H7 (cell line): ENCODE results near the gene PLBD1. TPM values are rescaled to one million over a fixed set of nuclear protein-coding genes. Genes with fewer than 3 reads are reported as not detected.

Experiments used
- DNase-seq: peaks from one replicate; pipeline ENCODE4 v3.0.0; 2012
- H3K27me3 ChIP-seq: 2 replicates; pipeline ENCODE4 v1.6.0; 2011; ENCODE audit warnings: mild to moderate bottlenecking, low read length; ENCODE audit not compliant: control insufficient read depth, insufficient read depth
- H3K36me3 ChIP-seq: replicated peaks from 2 replicates; pipeline ENCODE4 v1.5.1; 2011; ENCODE audit warnings: low read length; ENCODE audit not compliant: control insufficient read depth, insufficient read depth
- H3K4me3 ChIP-seq: 2 replicates; pipeline ENCODE4 v1.5.1; 2011; ENCODE audit warnings: low read depth, mild to moderate bottlenecking, control low read depth, low read length, moderate library complexity; ENCODE audit not compliant: insufficient read depth
- total RNA-seq: library from RNA; depleted of rRNA; stranded (reverse); fragments of >200 nt; shearing (Covaris generic); gene quantifications from 2 replicates; pipeline ENCODE4 v1.2.3, GENCODE V29; 2014; rRNA removed

Gene PLBD1
- 42.1 and 43.8 TPM in 2 replicates for total RNA-seq

- H3K36me3 ChIP-seq = no peaks in the 10 kb centered on the region; the same call in 1 of the 2 replicates
- peak; percentile 86 for DNase-seq
- H3K27me3 ChIP-seq = no peaks in the 10 kb centered on the region; the same call in none of the 2 replicates
- H3K4me3 ChIP-seq = peak within 1 kb of the TSS; percentile 59
These were observed at the start of gene PLBD1 for GRCh38 chr12:14567351-14568162. Gene PLBD1 (minus strand): TSS chr12:14567883. CDS start chr12:14567696, 187 bp downstream.

GRCh38 chr12:14614704-14615121 lies 47.0 kb upstream of the PLBD1 start:
- DNase-seq = no peak
- H3K27me3 ChIP-seq = no peaks in the 10 kb centered on the region
- H3K4me3 ChIP-seq = no peak overlapping the region
- no peaks in the 10 kb centered on the region for H3K36me3 ChIP-seq

- no peaks in the 10 kb centered on the region for H3K36me3 ChIP-seq
- H3K27me3 ChIP-seq = no peaks in the 10 kb centered on the region
- H3K4me3 ChIP-seq = no peak overlapping the region
- DNase-seq = no peak
These were observed 46.0 kb upstream of the PLBD1 start for GRCh38 chr12:14613718-14614117.

- H3K27me3 ChIP-seq = no peaks in the 10 kb centered on the region
- H3K4me3 ChIP-seq = no peak overlapping the region
- H3K36me3 ChIP-seq = no peaks in the 10 kb centered on the region
- DNase-seq = no peak
These were observed 45.3 kb upstream of the PLBD1 start for GRCh38 chr12:14612898-14613445.

GRCh38 chr12:14612250-14612649 lies 44.6 kb upstream of the PLBD1 start:
- no peaks in the 10 kb centered on the region for H3K27me3 ChIP-seq
- H3K36me3 ChIP-seq = no peaks in the 10 kb centered on the region
- no peak overlapping the region for H3K4me3 ChIP-seq
- no peak for DNase-seq

- no peak for DNase-seq
- Histone ChIP-seq H3K4me3 (no peak overlapping the region), H3K27me3 (no peaks in the 10 kb centered on the region)
These were observed 44.0 kb upstream of the PLBD1 start for GRCh38 chr12:14611640-14612203.

GRCh38 chr12:14607568-14607967 lies 39.9 kb upstream of the PLBD1 start:
- H3K36me3 ChIP-seq = no peaks in the 10 kb centered on the region
- DNase-seq = no peak
- no peak overlapping the region for H3K4me3 ChIP-seq
- H3K27me3 ChIP-seq = no peaks in the 10 kb centered on the region

More at GRCh38 chr12:14611640-14612203, 44.0 kb upstream of the PLBD1 start:
- H3K36me3 ChIP-seq = no peaks in the 10 kb centered on the region

- DNase-seq = no peak
- Histone ChIP-seq H3K27me3 (no peaks in the 10 kb centered on the region), H3K36me3 (no peaks in the 10 kb centered on the region), H3K4me3 (no peak overlapping the region)
These were observed 37.8 kb upstream of the PLBD1 start for GRCh38 chr12:14605401-14605989.

GRCh38 chr12:14601692-14602478 lies 34.2 kb upstream of the PLBD1 start:
- no peaks in the 10 kb centered on the region for H3K36me3 ChIP-seq
- H3K27me3 ChIP-seq = no peaks in the 10 kb centered on the region
- no peak for DNase-seq
- H3K4me3 ChIP-seq = no peak overlapping the region

GRCh38 chr12:14597480-14597879 lies 29.8 kb upstream of the PLBD1 start:
- no peak for DNase-seq
- Histone ChIP-seq H3K27me3 (no peaks in the 10 kb centered on the region), H3K36me3 (no peaks in the 10 kb centered on the region), H3K4me3 (no peak overlapping the region)

- Histone ChIP-seq H3K27me3 (no peaks in the 10 kb centered on the region), H3K36me3 (no peaks in the 10 kb centered on the region), H3K4me3 (no peak overlapping the region)
- no peak for DNase-seq
These were observed 24.0 kb upstream of the PLBD1 start for GRCh38 chr12:14591719-14592118.

- no peaks in the 10 kb centered on the region for H3K27me3 ChIP-seq
- no peak overlapping the region for H3K4me3 ChIP-seq
- no peaks in the 10 kb centered on the region for H3K36me3 ChIP-seq
- no peak for DNase-seq
These were observed 21.7 kb upstream of the PLBD1 start for GRCh38 chr12:14589169-14590004.

GRCh38 chr12:14588571-14588970 lies 20.9 kb upstream of the PLBD1 start:
- Histone ChIP-seq H3K36me3 (no peaks in the 10 kb centered on the region), H3K4me3 (no peak overlapping the region), H3K27me3 (no peaks in the 10 kb centered on the region)
- no peak for DNase-seq
